Measurements from ENCODE around the gene LZTS2. TPM values are rescaled to one million over a fixed set of nuclear protein-coding genes. Genes with fewer than 3 reads are reported as not detected.

Gene LZTS2
- total RNA-seq, 1 donor from 2014 or later = 52.6 TPM

DNA sequence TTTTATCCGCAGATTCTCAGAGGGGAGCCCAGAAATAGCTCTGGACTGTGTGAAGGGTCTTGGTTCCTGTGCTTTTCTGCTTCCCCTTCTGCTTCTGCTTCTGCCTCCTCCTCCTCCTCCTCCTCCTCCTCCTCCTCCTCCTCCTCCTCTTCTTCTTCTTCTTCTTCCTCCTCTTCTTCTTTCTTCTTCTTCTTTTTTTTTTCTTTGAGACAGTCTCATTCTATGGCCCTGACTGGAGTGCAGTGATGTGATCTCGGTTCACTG, 19.8 kb downstream of the LZTS2 start:
- DNase-seq = no peak
- Histone ChIP-seq H3K4me1 (peaks cover 12% of the 10 kb centered on the region), H3K4me3 (no peak overlapping the region), H3K36me3 (no peaks in the 10 kb centered on the region), H3K9me3 (no peaks in the 10 kb centered on the region), H3K27ac (no peak overlapping the region), H3K27me3 (ENCODE audit: low read depth) (peaks cover 25% of the 10 kb centered on the region)
- ATAC-seq = peak in 1 of 2 donors; percentile 7
- TF ChIP-seq, protein P1, sequence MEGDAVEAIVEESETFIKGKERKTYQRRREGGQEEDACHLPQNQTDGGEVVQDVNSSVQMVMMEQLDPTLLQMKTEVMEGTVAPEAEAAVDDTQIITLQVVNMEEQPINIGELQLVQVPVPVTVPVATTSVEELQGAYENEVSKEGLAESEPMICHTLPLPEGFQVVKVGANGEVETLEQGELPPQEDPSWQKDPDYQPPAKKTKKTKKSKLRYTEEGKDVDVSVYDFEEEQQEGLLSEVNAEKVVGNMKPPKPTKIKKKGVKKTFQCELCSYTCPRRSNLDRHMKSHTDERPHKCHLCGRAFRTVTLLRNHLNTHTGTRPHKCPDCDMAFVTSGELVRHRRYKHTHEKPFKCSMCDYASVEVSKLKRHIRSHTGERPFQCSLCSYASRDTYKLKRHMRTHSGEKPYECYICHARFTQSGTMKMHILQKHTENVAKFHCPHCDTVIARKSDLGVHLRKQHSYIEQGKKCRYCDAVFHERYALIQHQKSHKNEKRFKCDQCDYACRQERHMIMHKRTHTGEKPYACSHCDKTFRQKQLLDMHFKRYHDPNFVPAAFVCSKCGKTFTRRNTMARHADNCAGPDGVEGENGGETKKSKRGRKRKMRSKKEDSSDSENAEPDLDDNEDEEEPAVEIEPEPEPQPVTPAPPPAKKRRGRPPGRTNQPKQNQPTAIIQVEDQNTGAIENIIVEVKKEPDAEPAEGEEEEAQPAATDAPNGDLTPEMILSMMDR (IDR thresholded peaks at IDR 0.05) = no peak
- intact Hi-C loops (cut with DNase I) = no loop called here

DNA sequence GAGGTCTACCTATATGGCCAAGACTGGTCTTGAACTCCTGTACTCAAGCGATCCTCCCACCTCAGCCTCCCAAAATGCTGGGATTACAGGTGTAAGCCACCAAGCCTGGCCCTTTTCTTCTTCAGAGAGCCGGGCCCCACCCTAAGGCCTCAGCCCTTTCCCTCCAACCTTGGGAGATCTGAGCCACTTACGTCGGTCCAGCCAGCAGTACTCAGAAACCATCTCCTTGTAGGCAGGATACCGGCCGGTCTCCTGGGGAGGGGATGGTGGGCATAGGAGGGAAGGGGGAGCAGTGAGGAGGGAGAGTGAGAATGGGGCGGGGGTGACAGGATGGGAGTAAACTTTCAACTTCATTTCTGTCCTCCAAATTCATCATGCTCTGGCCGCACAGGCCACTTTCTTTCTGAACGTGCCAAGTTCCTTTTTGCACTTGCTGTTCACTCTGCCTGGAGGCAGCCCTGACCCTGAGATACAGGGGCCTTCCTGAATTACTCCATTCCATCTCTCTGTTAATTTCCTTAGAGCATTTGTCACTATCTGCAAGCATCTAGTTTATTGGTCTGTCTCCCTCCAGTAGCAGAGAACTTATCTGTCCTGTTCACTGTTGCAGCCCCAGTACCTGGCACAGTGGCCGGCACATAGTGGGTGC, 20.9 kb downstream of the LZTS2 start:
- no peaks in the 10 kb centered on the region for H3K36me3 ChIP-seq
- DNase-seq (no peak), ATAC-seq (no peak)
- TF ChIP-seq, protein P1 (IDR thresholded peaks at IDR 0.05) = no peak
- no peak overlapping the region for H3K27ac ChIP-seq
- H3K4me3 ChIP-seq = no peak overlapping the region
- intact Hi-C loops (cut with DNase I) = no loop called here
- H3K4me1 ChIP-seq = peaks cover 12% of the 10 kb centered on the region
- no peaks in the 10 kb centered on the region for H3K9me3 ChIP-seq
- H3K27me3 ChIP-seq (ENCODE audit: low read depth) = peaks cover 22% of the 10 kb centered on the region

DNA sequence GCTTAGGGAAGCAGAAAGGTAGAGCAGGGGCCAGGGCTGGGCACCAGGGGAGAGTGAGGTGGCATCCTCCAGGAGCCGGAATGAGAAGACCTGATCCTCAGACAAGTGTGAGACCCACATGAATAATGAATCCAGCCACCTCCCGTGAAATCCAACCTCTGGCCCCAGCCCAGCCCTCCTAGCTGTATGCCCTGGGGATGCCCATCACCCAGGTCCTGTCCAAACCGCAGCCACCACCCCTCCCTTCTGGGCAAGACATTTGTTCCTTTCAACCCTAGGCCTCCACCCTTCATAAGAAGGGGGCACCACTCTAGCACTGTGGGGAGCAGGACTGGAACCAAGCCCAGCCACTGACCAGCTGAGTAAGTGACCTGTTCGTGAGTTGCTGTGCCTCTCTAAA, 21.6 kb downstream of the LZTS2 start:
- ATAC-seq = no peak

DNA sequence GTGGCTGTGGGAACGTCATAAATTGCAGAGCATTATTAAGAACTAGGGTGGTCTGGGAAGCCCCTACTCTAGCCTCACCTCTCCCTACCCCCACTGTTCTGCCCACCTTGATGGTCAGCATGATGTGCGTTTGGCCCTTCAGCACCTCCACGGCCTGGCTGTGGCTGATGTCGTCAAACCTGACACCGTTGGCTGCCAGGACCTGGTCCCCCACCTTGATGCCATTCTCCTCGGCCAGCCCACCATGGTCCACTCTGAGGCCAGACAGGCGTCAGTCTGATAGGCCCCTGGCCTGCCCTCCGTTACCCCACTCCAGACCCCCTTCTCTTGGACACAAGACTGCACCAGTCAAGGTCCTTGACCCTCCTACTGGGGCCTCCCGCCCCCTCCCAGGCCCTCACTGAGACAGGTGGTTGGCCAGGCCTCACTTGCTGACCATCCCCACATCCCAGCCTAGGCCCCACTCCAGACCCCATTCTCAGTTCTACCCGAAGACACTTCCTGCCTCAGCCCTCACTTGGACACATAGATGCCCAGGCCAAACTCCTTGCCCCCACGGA, 22.2 kb downstream of the LZTS2 start:
- TF ChIP-seq, protein P1 (IDR thresholded peaks at IDR 0.05) = no peak
- Histone ChIP-seq H3K27me3 (ENCODE audit: low read depth) (peaks cover 16% of the 10 kb centered on the region), H3K36me3 (no peaks in the 10 kb centered on the region), H3K9me3 (no peaks in the 10 kb centered on the region), H3K4me3 (no peak overlapping the region), H3K4me1 (peaks cover 12% of the 10 kb centered on the region), H3K27ac (no peak overlapping the region)
- intact Hi-C loops (cut with DNase I) = no loop called here
- no peak for ATAC-seq
- DNase-seq = no peak

More for the DNA sequence above, 21.6 kb downstream of the LZTS2 start:
- Histone ChIP-seq H3K4me3 (no peak overlapping the region), H3K27me3 (ENCODE audit: low read depth) (peaks cover 19% of the 10 kb centered on the region), H3K4me1 (peaks cover 12% of the 10 kb centered on the region), H3K27ac (no peak overlapping the region), H3K36me3 (no peaks in the 10 kb centered on the region), H3K9me3 (no peaks in the 10 kb centered on the region)
- intact Hi-C loops (cut with DNase I) = no loop called here
- DNase-seq = no peak
- TF ChIP-seq, protein P1 (IDR thresholded peaks at IDR 0.05) = no peak

DNA sequence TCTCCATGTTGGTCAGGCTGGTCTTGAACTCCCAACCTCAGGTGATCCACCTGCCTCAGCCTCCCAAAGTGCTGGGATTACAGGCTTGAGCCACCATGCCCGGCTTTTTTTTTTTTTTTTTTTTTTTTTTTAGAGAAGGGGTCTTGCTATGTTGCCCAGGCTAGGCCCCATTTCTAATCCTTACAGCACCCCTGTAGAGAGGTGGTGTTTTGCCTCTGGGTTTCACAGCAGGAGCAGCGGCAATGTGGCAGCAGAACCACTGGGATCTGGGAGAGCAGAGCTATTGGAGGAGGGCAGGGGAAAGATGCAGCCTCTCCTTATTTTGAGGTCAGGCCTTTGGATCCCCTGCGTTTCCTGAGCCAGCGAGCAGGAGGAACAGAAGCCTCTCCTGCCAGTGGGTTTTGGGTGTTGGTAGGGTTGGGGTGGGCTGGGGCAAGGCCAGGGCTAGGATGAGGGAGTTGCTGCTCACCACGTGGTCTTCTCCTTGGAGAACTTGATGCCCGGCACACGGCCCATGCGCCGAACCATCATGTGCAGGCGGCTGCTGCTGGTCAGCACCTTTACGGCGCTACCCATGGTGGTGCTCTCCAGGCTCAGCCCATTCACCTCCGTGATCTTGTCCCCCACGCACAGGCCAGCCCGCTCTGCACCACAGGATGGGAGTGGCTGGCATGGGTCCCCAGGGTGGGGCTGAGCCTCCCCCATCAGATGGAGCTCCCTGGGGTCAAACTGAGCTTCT, 23.5 kb downstream of the LZTS2 start:
- H3K27ac ChIP-seq = no peak overlapping the region
- H3K9me3 ChIP-seq = no peaks in the 10 kb centered on the region
- no peaks in the 10 kb centered on the region for H3K36me3 ChIP-seq
- H3K4me1 ChIP-seq = peaks cover 12% of the 10 kb centered on the region
- DNase-seq (no peak), ATAC-seq (no peak)
- no peak overlapping the region for H3K4me3 ChIP-seq
- peaks cover 7% of the 10 kb centered on the region for H3K27me3 ChIP-seq (ENCODE audit: low read depth)
- TF ChIP-seq, protein P1 (IDR thresholded peaks at IDR 0.05) = no peak
- intact Hi-C loops (cut with DNase I) = no loop called here
